H1 (cell line): ENCODE results near the gene SLC24A3. TPM values are rescaled to one million over a fixed set of nuclear protein-coding genes. Genes with fewer than 3 reads are reported as not detected.

Experiments
- CTCF ChIA-PET: fragments of 300-600 bp; sonication (Branson Sonifier 250); formaldehyde crosslinking; loops from one replicate; lab custom pipeline; 2021; ENCODE audit not compliant: partially characterized antibody; lab: Charles Lee
- POLR2A ChIA-PET: fragments of 300-600 bp; sonication (Branson Sonifier 250); formaldehyde crosslinking; loops from one replicate; lab custom pipeline; 2021; ENCODE audit warnings: inconsistent platforms; ENCODE audit not compliant: partially characterized antibody; lab: Charles Lee
- DNase-seq, 2 experiments: peaks; one replicate each; pipeline versions ENCODE4 v3.0.0 to v3.0.0-alpha.2; 2010 to 2022; ENCODE audit warnings: low spot score in 2 of 2, low read depth in 1 of 2, mixed read lengths in 1 of 2
- FAIRE-seq: peaks from 2 replicates; lab custom pipeline; 2011; peaks lifted over from hg19 to GRCh38; lab: Jason Lieb, UNC
- H2AFZ ChIP-seq: 2 replicates; pipeline ENCODE4 v1.8.1; 2012; ENCODE audit warnings: low read length, inconsistent platforms
- H2AK5ac ChIP-seq: 2 replicates; pipeline ENCODE4 v1.6.1; 2013; ENCODE audit warnings: low read depth, low read length
- H2BK120ac ChIP-seq: replicated peaks from 2 replicates; pipeline ENCODE3; 2013; ENCODE audit warnings: low read depth, low read length, inconsistent platforms
- H2BK12ac ChIP-seq: 2 replicates; pipeline ENCODE4 v1.6.1; 2013; ENCODE audit warnings: low read depth, low read length
- H2BK15ac ChIP-seq: 2 replicates; pipeline ENCODE4 v1.6.1; 2013; ENCODE audit warnings: low read length
- H2BK20ac ChIP-seq: 2 replicates; pipeline ENCODE4 v1.6.1; 2013; ENCODE audit warnings: low read length
- H2BK5ac ChIP-seq: 2 replicates; pipeline ENCODE4 v1.6.1; 2013; ENCODE audit warnings: low read depth, low read length
- H3K14ac ChIP-seq: 2 replicates; pipeline ENCODE4 v1.6.1; 2013; ENCODE audit warnings: inconsistent platforms; ENCODE audit not compliant: insufficient read length
- H3K18ac ChIP-seq: 2 replicates; pipeline ENCODE4 v1.6.1; 2013; ENCODE audit warnings: low read length; ENCODE audit errors: extremely low read depth
- H3K23ac ChIP-seq: 2 replicates; pipeline ENCODE4 v1.6.1; 2013; ENCODE audit warnings: inconsistent platforms; ENCODE audit not compliant: insufficient read length
- H3K23me2 ChIP-seq: 2 replicates; pipeline ENCODE4 v1.6.1; 2013; ENCODE audit warnings: low read depth, low read length
- H3K27ac ChIP-seq: 2 replicates; pipeline ENCODE4 v1.6.1; 2011; ENCODE audit warnings: low read depth, low read length, inconsistent platforms
- H3K27me3 ChIP-seq, 4 experiments: replicated peaks in 1 of 4; 1 replicate in 1 of 4; 2 replicates in 3 of 4; pipeline versions ENCODE4 v1.6.1 to v1.8.1; 2011 to 2013; ENCODE audit warnings: low read length in 3 of 4, mild to moderate bottlenecking in 3 of 4, inconsistent platforms in 2 of 4, mixed read lengths in 2 of 4, moderate library complexity in 1 of 4; ENCODE audit not compliant: control insufficient read depth in 3 of 4, insufficient read depth in 3 of 4; ENCODE audit errors: extremely low read depth in 1 of 4
- H3K36me3 ChIP-seq, 4 experiments: 2 replicates each; pipeline versions ENCODE4 v1.6.1 to v1.8.1; 2011 to 2013; ENCODE audit warnings: mild to moderate bottlenecking in 4 of 4, low read length in 3 of 4, moderate library complexity in 2 of 4, control low read depth in 1 of 4, inconsistent platforms in 1 of 4; ENCODE audit not compliant: insufficient read depth in 4 of 4, control insufficient read depth in 2 of 4
- H3K4ac ChIP-seq: replicated peaks from 2 replicates; pipeline ENCODE3; 2013; ENCODE audit warnings: low read length, low read depth, mixed read lengths, inconsistent platforms; ENCODE audit not compliant: insufficient read length
- H3K4me1 ChIP-seq, 4 experiments: replicated peaks in 1 of 4; 1 replicate in 1 of 4; 2 replicates in 3 of 4; pipeline versions ENCODE4 v1.6.1 to v1.8.1; 2011 to 2013; ENCODE audit warnings: low read length in 3 of 4, inconsistent platforms in 2 of 4, mixed read lengths in 1 of 4; ENCODE audit not compliant: insufficient read depth in 4 of 4, control insufficient read depth in 3 of 4
- H3K4me2 ChIP-seq, 2 experiments: 2 replicates each; pipeline versions ENCODE4 v1.6.1 to v1.8.1; 2011 to 2013; ENCODE audit warnings: low read depth in 2 of 2, low read length in 2 of 2, control low read depth in 1 of 2, inconsistent platforms in 1 of 2, mild to moderate bottlenecking in 1 of 2; ENCODE audit not compliant: insufficient read depth in 1 of 2
- H3K4me3 ChIP-seq, 4 experiments: fragments of 200-600, 300-600 bp in 1 of 4; sonication (generic), shearing (Covaris generic), sonication (Bioruptor Twin) in 1 of 4; 2 replicates each; pipeline versions ENCODE4 v1.5.1 to v1.8.1; 2011 to 2016; ENCODE audit warnings: low read length in 4 of 4, low read depth in 3 of 4, control low read depth in 2 of 4, inconsistent platforms in 2 of 4, mild to moderate bottlenecking in 2 of 4, mixed read lengths in 1 of 4, moderate library complexity in 1 of 4; ENCODE audit not compliant: insufficient read depth in 2 of 4; ENCODE audit errors: extremely low read depth in 1 of 4
- H3K56ac ChIP-seq: replicated peaks from 2 replicates; pipeline ENCODE3; 2013; ENCODE audit warnings: low read depth, mild to moderate bottlenecking, mixed read lengths, low read length, inconsistent platforms; ENCODE audit not compliant: insufficient read length
- H3K79me1 ChIP-seq: 2 replicates; pipeline ENCODE4 v1.6.1; 2013; ENCODE audit warnings: low read depth, low read length, control low read depth
- H3K79me2 ChIP-seq, 2 experiments: 2 replicates each; pipeline versions ENCODE4 v1.6.1 to v1.8.1; 2012 to 2013; ENCODE audit warnings: low read length in 2 of 2, mild to moderate bottlenecking in 2 of 2, inconsistent platforms in 1 of 2; ENCODE audit not compliant: insufficient read depth in 2 of 2, control insufficient read depth in 1 of 2
- H3K9ac ChIP-seq, 4 experiments: replicated peaks in 1 of 4; 1 replicate in 1 of 4; 2 replicates in 3 of 4; pipeline versions ENCODE4 v1.6.1 to v1.8.1; 2011 to 2013; ENCODE audit warnings: low read depth in 3 of 4, low read length in 3 of 4, control low read depth in 2 of 4, mild to moderate bottlenecking in 2 of 4, moderate library complexity in 2 of 4, inconsistent platforms in 1 of 4; ENCODE audit errors: extremely low read depth in 1 of 4
- H3K9me3 ChIP-seq, 2 experiments: 2 replicates each; pipeline versions ENCODE4 v1.6.1 to v1.8.1; 2012 to 2013; ENCODE audit warnings: mild to moderate bottlenecking in 2 of 2, moderate library complexity in 2 of 2, control low read depth in 1 of 2, inconsistent platforms in 1 of 2, low read depth in 1 of 2, low read length in 1 of 2, mixed read lengths in 1 of 2; ENCODE audit not compliant: insufficient read depth in 2 of 2
- H4K20me1 ChIP-seq, 2 experiments: replicated peaks in 1 of 2; 2 replicates each; pipeline versions ENCODE3 to v1.8.1; 2011 to 2013; ENCODE audit warnings: inconsistent platforms in 2 of 2, low read length in 2 of 2, mild to moderate bottlenecking in 1 of 2; ENCODE audit not compliant: insufficient read depth in 2 of 2, control insufficient read depth in 1 of 2
- H4K5ac ChIP-seq: 2 replicates; pipeline ENCODE4 v1.6.1; 2013; ENCODE audit warnings: low read length, low read depth, mixed read lengths, inconsistent platforms; ENCODE audit not compliant: insufficient read length
- H4K8ac ChIP-seq: 2 replicates; pipeline ENCODE4 v1.8.0; 2013; ENCODE audit warnings: mild to moderate bottlenecking, moderate library complexity, low read length, inconsistent platforms; ENCODE audit not compliant: insufficient read depth; ENCODE audit errors: extremely low read depth
- H4K91ac ChIP-seq: replicated peaks from 2 replicates; pipeline ENCODE3; 2013; ENCODE audit warnings: low read length, mixed read lengths, inconsistent platforms; ENCODE audit not compliant: insufficient read length
- ATF3 ChIP-seq: IDR thresholded peaks from 2 replicates; pipeline ENCODE4 v1.6.1; 2011; ENCODE audit warnings: low read depth, mild to moderate bottlenecking, low read length; ENCODE audit not compliant: insufficient read depth
- BACH1 ChIP-seq: IDR thresholded peaks from 2 replicates; pipeline ENCODE4 v1.6.1; 2012; ENCODE audit warnings: low read length, improper control_type of control experiment
- CBX8 ChIP-seq: fragments of 300-800, 300-1000 bp; sonication (generic); IDR thresholded peaks from 2 replicates; pipeline ENCODE4 v1.7.1; 2016; ENCODE audit warnings: low read depth, low read length, borderline replicate concordance
- CHD1 ChIP-seq: IDR thresholded peaks from 2 replicates; pipeline ENCODE4 v1.6.1; 2012; ENCODE audit warnings: low read depth, low read length, improper control_type of control experiment
- JUN ChIP-seq: IDR thresholded peaks from 2 replicates; pipeline ENCODE4 v1.6.1; 2011; ENCODE audit warnings: low read depth, mild to moderate bottlenecking, improper control_type of control experiment, low read length
- POLR2A ChIP-seq, 2 experiments: IDR thresholded peaks; 1 replicate in 1 of 2; 2 replicates in 1 of 2; pipeline ENCODE4 v1.6.1; 2011; ENCODE audit warnings: low read depth in 2 of 2, low read length in 2 of 2, mild to moderate bottlenecking in 2 of 2; ENCODE audit errors: control extremely low read depth in 1 of 2
- RAD21 ChIP-seq, 2 experiments: IDR thresholded peaks in 1 of 2; conservative IDR thresholded peaks in 1 of 2; 2 replicates each; pipeline ENCODE4 v1.6.1; 2011; ENCODE audit warnings: low read depth in 2 of 2, low read length in 2 of 2, improper control_type of control experiment in 1 of 2, inconsistent platforms in 1 of 2, mild to moderate bottlenecking in 1 of 2, moderate library complexity in 1 of 2
- RFX5 ChIP-seq: IDR thresholded peaks from 2 replicates; pipeline ENCODE4 v1.6.1; 2011; ENCODE audit warnings: low read depth, low read length, improper control_type of control experiment, borderline replicate concordance
- RNF2 ChIP-seq: fragments of 200-900, 300-1000 bp; sonication (generic); IDR thresholded peaks from 2 replicates; pipeline ENCODE4 v1.7.1; 2016; ENCODE audit warnings: borderline replicate concordance, low read depth, mild to moderate bottlenecking, antibody characterized with exemption, low read length; ENCODE audit not compliant: poor library complexity, severe bottlenecking; ENCODE audit errors: missing control alignments
- SP4 ChIP-seq: IDR thresholded peaks from 2 replicates; pipeline ENCODE4 v1.6.1; 2012; ENCODE audit warnings: low read length, inconsistent platforms
- TAF1 ChIP-seq: IDR thresholded peaks from 2 replicates; pipeline ENCODE4 v1.6.1; 2011; ENCODE audit warnings: mild to moderate bottlenecking, low read depth, low read length
- ZNF274 ChIP-seq: IDR thresholded peaks from 2 replicates; pipeline ENCODE4 v1.7.0; 2012; ENCODE audit warnings: low read length, borderline replicate concordance; ENCODE audit errors: extremely low read depth
- WGBS, 2 experiments: shearing (Covaris generic) in 1 of 2; methylation state at CpG; one replicate each; pipeline versions ENCODE4 v1.1.6 to v1.1.7; 2013 to 2015; ENCODE audit warnings: low lambda C conversion rate in 2 of 2, mixed read lengths in 2 of 2, inconsistent platforms in 1 of 2, low coverage in 1 of 2, missing lambda C conversion rate in 1 of 2; ENCODE audit not compliant: insufficient replicate concordance in 2 of 2, insufficient coverage in 1 of 2, insufficient read length in 1 of 2; ENCODE audit errors: extremely low coverage in 1 of 2, missing lambda C conversion rate in 1 of 2; 5-methylcytosine and 5-hydroxymethylcytosine counted together
- polyA plus RNA-seq, 7 experiments: library from polyadenylated mRNA; depleted of rRNA in 3 of 7; stranded (reverse) in 5 of 7; unstranded in 2 of 7; fragments of >200 nt in 5 of 7; fragments of 200-250 nt in 2 of 7; gene quantifications; 1 replicate in 5 of 7; 2 replicates in 1 of 7; 4 replicates in 1 of 7; pipeline versions ENCODE4 v1.2.1 to v1.2.3, GENCODE V29; 2011 to 2013; ENCODE audit warnings: missing spikeins in 2 of 7, mixed read lengths in 2 of 7
- total RNA-seq: library from RNA; stranded (reverse); fragmentation: NEBNext Ultra II Directional; extraction: Animal tissue kit (Norgen Biotek cat#: 25700); gene quantifications from 2 replicates; pipeline ENCODE4 v1.2.1, GENCODE V29; 2021
- TF ChIP-seq, protein P1 (sequence below): IDR thresholded peaks from 2 replicates; pipeline ENCODE4 v1.6.1; 2012; ENCODE audit warnings: inconsistent platforms

The SLC24A3 gene
- total and polyA plus RNA-seq, 2 of the 8 experiments (the other 6 are each of a cell fraction or from before 2014, with no cell fraction given), result 4.5 to 6.3 TPM

GRCh38 chr20:19252451-19253120 is 40.1 kb downstream of the SLC24A3 start:
- Histone ChIP-seq H3K18ac (no peak overlapping the region), H3K56ac (no peak overlapping the region), H3K9ac (no peak overlapping the region), H3K4me1 (no peaks in the 10 kb centered on the region), H4K20me1 (no peaks in the 10 kb centered on the region), H3K9me3 (no peaks in the 10 kb centered on the region), H3K23me2 (no peaks in the 10 kb centered on the region), H4K5ac (no peak overlapping the region), H2BK120ac (no peak overlapping the region), H3K23ac (no peak overlapping the region), H2AK5ac (no peak overlapping the region), H3K79me2 (no peaks in the 10 kb centered on the region), H3K27me3 (no peaks in the 10 kb centered on the region), H2BK12ac (no peak overlapping the region), H4K91ac (no peak overlapping the region), H2BK20ac (no peak overlapping the region), H3K27ac (no peak overlapping the region), H3K36me3 (no peaks in the 10 kb centered on the region), H4K8ac (no peak overlapping the region), H2BK15ac (no peak overlapping the region), H3K4me3 (no peak overlapping the region), H2BK5ac (no peak overlapping the region), H3K4me2 (no peak overlapping the region), H2AFZ (no peak overlapping the region), H3K14ac (no peak overlapping the region), H3K79me1 (no peaks in the 10 kb centered on the region; the same call in 1 of the 2 replicates), H3K4ac (no peak overlapping the region)
- ChIA-PET POLR2A (no interaction called here), CTCF (no interaction called here)
- FAIRE-seq (no peak), DNase-seq (peak in 1 of 2 experiments; percentile 22)
- WGBS, 2 experiments, result 89% methylated on average over 5 of the region's 5 CpGs; no CpG with 5 or more reads in 1 of the 2 experiments
- TF ChIP-seq ZNF274, result no peak
- no peak for TF ChIP-seq TAF1
- no peak for TF ChIP-seq POLR2A (IDR thresholded peaks at IDR 0.05; ENCODE audit: control extremely low read depth in 1 of 2, low read depth in 2 of 2, low read length in 2 of 2)
- no peak for TF ChIP-seq RNF2
- TF ChIP-seq CBX8, result no peak
- TF ChIP-seq RFX5, result no peak
- no peak for TF ChIP-seq CHD1
- TF ChIP-seq BACH1, result no peak
- no peak for TF ChIP-seq JUN
- no peak for TF ChIP-seq ATF3
- TF ChIP-seq, protein P1, sequence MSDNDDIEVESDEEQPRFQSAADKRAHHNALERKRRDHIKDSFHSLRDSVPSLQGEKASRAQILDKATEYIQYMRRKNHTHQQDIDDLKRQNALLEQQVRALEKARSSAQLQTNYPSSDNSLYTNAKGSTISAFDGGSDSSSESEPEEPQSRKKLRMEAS, result no peak
- no peak for TF ChIP-seq SP4
- TF ChIP-seq RAD21 (IDR thresholded peaks at IDR 0.05 in 1 of 2, conservative IDR thresholded peaks at IDR 0.05 in 1 of 2; ENCODE audit: low read depth in 2 of 2, low read length in 2 of 2), result no peak
